Urinary bladder (tissue), 4 donors: ENCODE results near the gene TEX10. TPM values are rescaled to one million over a fixed set of nuclear protein-coding genes. Genes with fewer than 3 reads are reported as not detected.

Experiments
- DNase-seq: peaks from one replicate; pipeline ENCODE4 v3.0.0-alpha.2; 2015; ENCODE audit errors: extremely low spot score
- H3K27ac ChIP-seq: one replicate; pipeline ENCODE4 v1.5.1; 2013; ENCODE audit warnings: low read depth, mild to moderate bottlenecking, moderate library complexity
- H3K36me3 ChIP-seq: one replicate; pipeline ENCODE4 v1.6.1; 2013; ENCODE audit warnings: mild to moderate bottlenecking, moderate library complexity; ENCODE audit not compliant: insufficient read depth
- H3K4me1 ChIP-seq: one replicate; pipeline ENCODE4 v1.6.1; 2013; ENCODE audit warnings: mild to moderate bottlenecking, moderate library complexity; ENCODE audit not compliant: insufficient read depth
- H3K4me3 ChIP-seq: one replicate; pipeline ENCODE4 v1.5.1; 2013; ENCODE audit warnings: low read depth, low read length
- WGBS: extraction: QIAGEN DNeasy Blood & Tissue Kit; methylation state at CpG from one replicate; pipeline ENCODE4 v1.1.7; 2013; 5-methylcytosine and 5-hydroxymethylcytosine counted together
- polyA plus RNA-seq: library from polyadenylated mRNA; stranded (reverse); fragments of 200-250 nt; gene quantifications from one replicate; pipeline ENCODE4 v1.2.3, GENCODE V29; 2013
- total RNA-seq: library from RNA; depleted of rRNA; stranded (reverse); fragments of >200 nt; gene quantifications from one replicate; pipeline ENCODE4 v1.2.3, GENCODE V29; 2014
- donor health status: healthy with polysubstance abuse.
- donor health status: healthy.

TEX10 gene
- total and polyA plus RNA-seq, 2 donors: 9.8 to 43.0 TPM

- no peak for DNase-seq
- Histone ChIP-seq H3K4me3 (no peak overlapping the region), H3K4me1 (no peaks in the 10 kb centered on the region), H3K27ac (no peak overlapping the region), H3K36me3 (peaks cover 8% of the 10 kb centered on the region)
- WGBS: 97% methylated on average over 5 of the region's 5 CpGs
Observed at GRCh38 chr9:100287186-100287585, 65.6 kb downstream of the TEX10 start.

- H3K4me3 ChIP-seq: no peak overlapping the region
- no peaks in the 10 kb centered on the region for H3K4me1 ChIP-seq
- H3K27ac ChIP-seq: no peak overlapping the region
- no peak for DNase-seq
- 96% methylated on average over 6 of the region's 6 CpGs for WGBS
- peaks cover 8% of the 10 kb centered on the region for H3K36me3 ChIP-seq
Observed at GRCh38 chr9:100286257-100286656, 66.5 kb downstream of the TEX10 start.

GRCh38 chr9:100285601-100286000, 67.1 kb downstream of the TEX10 start:
- WGBS: 98% methylated on average over 7 of the region's 7 CpGs
- Histone ChIP-seq H3K27ac (no peak overlapping the region), H3K4me1 (no peaks in the 10 kb centered on the region), H3K36me3 (peaks cover 10% of the 10 kb centered on the region), H3K4me3 (no peak overlapping the region)
- DNase-seq: no peak

DNA sequence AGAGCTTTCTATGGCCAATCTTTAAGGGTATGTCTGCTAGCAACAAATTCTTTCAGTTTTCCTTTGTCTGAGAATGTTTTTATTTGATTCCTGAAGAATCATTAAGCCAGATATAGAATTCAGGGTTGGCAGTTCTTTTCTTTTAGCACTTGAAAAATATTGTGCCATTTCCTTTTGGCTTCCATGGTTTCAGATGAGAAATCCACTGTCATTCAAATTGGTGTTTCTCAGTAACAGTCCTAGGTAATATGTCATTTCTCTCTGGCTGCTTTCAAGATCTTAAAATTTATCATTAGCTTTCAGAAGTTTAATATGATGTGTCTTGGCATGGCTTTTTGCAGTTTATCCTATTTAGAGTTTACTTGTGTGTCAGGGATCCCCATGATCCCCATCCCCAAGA, 67.7 kb downstream of the TEX10 start:
- Histone ChIP-seq H3K27ac (no peak overlapping the region), H3K36me3 (peaks cover 10% of the 10 kb centered on the region), H3K4me3 (no peak overlapping the region), H3K4me1 (no peaks in the 10 kb centered on the region)
- DNase-seq: no peak

GRCh38 chr9:100284247-100284646, 68.5 kb downstream of the TEX10 start:
- Histone ChIP-seq H3K27ac (no peak overlapping the region), H3K4me1 (no peaks in the 10 kb centered on the region), H3K4me3 (no peak overlapping the region), H3K36me3 (peaks cover 10% of the 10 kb centered on the region)
- no peak for DNase-seq
- WGBS: 79% methylated on average over 7 of the region's 7 CpGs

DNA sequence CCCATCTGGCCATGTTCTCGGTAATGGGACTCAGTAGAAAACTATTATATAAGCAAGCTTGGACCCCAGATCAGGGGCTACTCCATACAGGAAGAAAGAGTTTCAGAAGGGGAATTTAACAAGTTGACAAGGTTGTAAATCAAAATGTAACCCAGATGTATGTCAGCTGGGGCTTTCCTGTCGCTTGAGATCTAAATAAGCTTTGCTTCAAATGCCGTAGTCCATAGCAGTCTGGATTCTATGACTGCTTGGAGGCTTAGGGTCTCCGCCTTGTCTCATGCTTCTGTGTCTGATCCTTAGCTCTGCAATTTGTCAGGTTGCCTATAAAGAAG, 70.4 kb downstream of the TEX10 start:
- Histone ChIP-seq H3K4me3 (no peak overlapping the region), H3K27ac (no peak overlapping the region), H3K36me3 (peaks cover 10% of the 10 kb centered on the region), H3K4me1 (no peaks in the 10 kb centered on the region)
- DNase-seq: no peak
- WGBS: 71% methylated on average over 4 of the region's 4 CpGs

DNA sequence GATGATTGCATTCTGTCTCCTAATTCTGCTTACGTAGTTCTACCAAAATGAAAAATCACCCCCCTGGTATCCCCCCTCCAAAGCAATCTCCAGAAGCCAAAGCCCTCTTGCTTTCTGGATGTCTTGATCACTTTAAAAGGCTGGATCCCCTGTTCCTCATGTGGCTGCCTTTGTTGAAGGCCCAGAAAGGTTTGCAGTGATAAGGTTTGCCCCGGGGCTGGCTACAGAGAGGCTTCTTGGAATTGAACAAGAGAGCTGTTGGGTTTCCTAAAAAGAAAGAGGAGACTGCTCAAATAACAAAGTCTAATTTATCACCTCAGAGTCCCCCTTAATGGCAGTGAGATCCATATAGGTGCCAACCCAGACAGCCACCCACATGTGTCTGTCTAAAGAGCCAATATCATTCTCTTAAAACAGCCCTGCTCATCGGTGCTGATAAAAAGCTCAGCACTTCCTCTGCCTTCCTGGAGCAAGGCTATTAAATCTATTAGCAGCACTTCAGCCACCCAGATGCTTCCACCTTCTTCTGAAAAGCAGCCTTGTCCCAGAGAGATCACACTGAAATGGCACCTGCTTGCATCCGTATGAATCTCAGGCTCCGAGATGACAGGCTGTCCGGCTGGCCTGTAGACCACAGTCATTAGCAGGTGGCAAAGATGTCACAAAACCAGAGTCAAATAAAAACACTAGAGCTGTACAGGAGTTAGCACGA, 70.9 kb downstream of the TEX10 start:
- DNase-seq: no peak
- Histone ChIP-seq H3K4me1 (no peaks in the 10 kb centered on the region), H3K27ac (no peak overlapping the region), H3K4me3 (no peak overlapping the region), H3K36me3 (peaks cover 7% of the 10 kb centered on the region)
- WGBS: 71% methylated on average over 7 of the region's 7 CpGs

DNA sequence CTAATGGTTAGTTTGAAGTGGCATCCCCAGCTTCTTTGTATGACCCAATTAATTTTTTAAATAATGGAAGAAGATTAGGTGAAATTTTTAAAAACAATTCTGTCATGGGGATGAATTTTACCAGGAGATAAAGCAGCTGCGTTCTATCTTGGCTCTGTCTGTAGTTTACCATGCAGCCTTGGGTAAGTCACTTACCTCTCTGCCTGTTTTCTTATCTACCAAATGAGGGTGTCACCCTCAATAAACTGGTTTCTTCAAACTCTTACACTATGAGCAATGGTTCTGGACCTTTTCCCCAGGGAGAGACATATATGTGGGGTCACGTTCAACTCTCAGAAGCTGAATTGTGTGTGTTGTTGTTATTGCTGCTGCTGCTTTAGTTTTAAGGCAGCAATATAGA, 71.7 kb downstream of the TEX10 start:
- H3K36me3 ChIP-seq: peaks cover 7% of the 10 kb centered on the region
- no peaks in the 10 kb centered on the region for H3K4me1 ChIP-seq
- no peak overlapping the region for H3K27ac ChIP-seq
- H3K4me3 ChIP-seq: no peak overlapping the region
- no peak for DNase-seq
- WGBS: 90% methylated on average over 2 of the region's 2 CpGs

DNA sequence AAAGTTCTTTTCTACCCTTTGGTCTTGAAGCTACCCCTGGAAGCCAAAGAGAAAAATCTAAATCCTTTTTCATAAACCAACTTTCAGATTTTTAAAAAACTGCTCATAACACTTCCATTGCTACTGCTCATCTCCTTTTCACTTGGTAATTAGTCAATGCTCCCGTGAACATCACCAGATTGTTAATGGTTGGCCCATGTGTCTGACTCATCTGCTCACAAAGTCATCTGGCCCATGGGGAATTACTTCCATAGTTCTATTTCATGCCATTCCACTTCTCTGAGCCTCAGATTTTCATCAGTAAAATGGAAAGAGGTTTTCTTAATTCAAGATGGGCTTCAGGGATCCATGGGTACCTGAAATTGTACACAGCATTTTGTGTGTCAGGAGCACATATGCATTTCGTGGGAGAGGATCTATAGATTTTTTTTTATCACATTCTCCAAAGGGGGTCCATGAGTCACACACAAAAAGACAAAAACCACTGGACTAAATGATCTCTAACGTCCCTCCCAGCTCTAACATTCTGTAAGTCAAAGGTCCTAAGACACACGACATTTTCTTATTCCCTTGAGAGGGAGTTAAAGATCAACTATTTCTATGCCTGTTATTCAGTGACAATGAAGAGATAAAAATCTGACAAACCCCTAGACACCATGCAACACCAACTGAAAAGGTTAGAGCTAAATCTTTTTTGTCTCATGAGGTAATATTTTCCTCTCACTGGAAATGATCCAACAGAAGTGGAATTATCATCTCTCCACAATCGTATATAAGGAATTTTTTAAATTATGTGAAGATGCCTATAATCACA, 75.4 kb downstream of the TEX10 start:
- no peak overlapping the region for H3K4me3 ChIP-seq
- no peaks in the 10 kb centered on the region for H3K4me1 ChIP-seq
- no peak for DNase-seq
- WGBS: 70% methylated on average over 5 of the region's 5 CpGs
- H3K27ac ChIP-seq: no peak overlapping the region
- H3K36me3 ChIP-seq: peaks cover 7% of the 10 kb centered on the region

- no peaks in the 10 kb centered on the region for H3K4me1 ChIP-seq
- no peak overlapping the region for H3K4me3 ChIP-seq
- H3K36me3 ChIP-seq: peaks cover 3% of the 10 kb centered on the region
- 79% methylated on average over 1 of the region's 1 CpG for WGBS
- DNase-seq: peak; percentile 4
- H3K27ac ChIP-seq: no peak overlapping the region
Observed at GRCh38 chr9:100269656-100270055, 83.1 kb downstream of the TEX10 start.

- no peaks in the 10 kb centered on the region for H3K4me1 ChIP-seq
- peaks cover 3% of the 10 kb centered on the region for H3K36me3 ChIP-seq
- WGBS: 90% methylated on average over 4 of the region's 4 CpGs
- H3K4me3 ChIP-seq: no peak overlapping the region
- H3K27ac ChIP-seq: no peak overlapping the region
- DNase-seq: no peak
Observed at GRCh38 chr9:100268271-100268670, 84.5 kb downstream of the TEX10 start.

- 96% methylated on average over 3 of the region's 3 CpGs for WGBS
- Histone ChIP-seq H3K36me3 (no peaks in the 10 kb centered on the region), H3K4me3 (no peak overlapping the region), H3K4me1 (no peaks in the 10 kb centered on the region), H3K27ac (no peak overlapping the region)
- no peak for DNase-seq
Observed at GRCh38 chr9:100267211-100267610, 85.5 kb downstream of the TEX10 start.
